ENCODE results near the gene TUT4.

DNA sequence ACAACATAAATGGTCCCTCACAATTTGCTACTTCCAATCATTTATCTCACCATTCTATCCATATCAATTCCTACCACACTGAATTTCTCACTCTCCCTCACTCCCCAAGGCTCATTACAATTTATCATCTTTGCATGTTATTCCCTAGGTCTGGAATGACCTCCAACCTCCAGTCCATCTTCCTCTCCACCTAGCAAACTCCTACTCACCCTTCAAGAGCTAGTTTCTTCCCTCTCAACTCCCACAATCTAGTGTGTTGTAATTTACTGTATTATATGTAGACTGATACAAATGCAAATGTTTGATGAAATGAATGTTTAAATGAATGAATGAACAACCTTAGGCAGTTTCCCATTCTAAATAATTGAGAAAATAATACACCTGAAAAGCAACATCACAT lies 3.6 kb downstream of the TUT4 start:
- TF ChIP-seq, protein P1, sequence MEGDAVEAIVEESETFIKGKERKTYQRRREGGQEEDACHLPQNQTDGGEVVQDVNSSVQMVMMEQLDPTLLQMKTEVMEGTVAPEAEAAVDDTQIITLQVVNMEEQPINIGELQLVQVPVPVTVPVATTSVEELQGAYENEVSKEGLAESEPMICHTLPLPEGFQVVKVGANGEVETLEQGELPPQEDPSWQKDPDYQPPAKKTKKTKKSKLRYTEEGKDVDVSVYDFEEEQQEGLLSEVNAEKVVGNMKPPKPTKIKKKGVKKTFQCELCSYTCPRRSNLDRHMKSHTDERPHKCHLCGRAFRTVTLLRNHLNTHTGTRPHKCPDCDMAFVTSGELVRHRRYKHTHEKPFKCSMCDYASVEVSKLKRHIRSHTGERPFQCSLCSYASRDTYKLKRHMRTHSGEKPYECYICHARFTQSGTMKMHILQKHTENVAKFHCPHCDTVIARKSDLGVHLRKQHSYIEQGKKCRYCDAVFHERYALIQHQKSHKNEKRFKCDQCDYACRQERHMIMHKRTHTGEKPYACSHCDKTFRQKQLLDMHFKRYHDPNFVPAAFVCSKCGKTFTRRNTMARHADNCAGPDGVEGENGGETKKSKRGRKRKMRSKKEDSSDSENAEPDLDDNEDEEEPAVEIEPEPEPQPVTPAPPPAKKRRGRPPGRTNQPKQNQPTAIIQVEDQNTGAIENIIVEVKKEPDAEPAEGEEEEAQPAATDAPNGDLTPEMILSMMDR (IDR thresholded peaks at IDR 0.05; ENCODE audit: insufficient read depth, low read length, poor library complexity, severe bottlenecking) = no peak
- no peak for TF ChIP-seq EZH2phosphoT487 (conservative IDR thresholded peaks at IDR 0.05; ENCODE audit: low read length)

Data from SU-DHL-6 (cell line).